K562 (cell line): ENCODE measurements around the gene TLNRD1. TPM values are rescaled to one million over a fixed set of nuclear protein-coding genes. Genes with fewer than 3 reads are reported as not detected.

Experiments used
- ATAC-seq: fragments of 200-7000 bp; cut with Tn5 transposase; 3 replicates; pipeline ENCODE4 v1.9.1; 2020; ENCODE audit warnings: moderate library complexity
- BruUV-seq: library from RNA; stranded (reverse); fragments of 400-500 nt; replicated peaks from 2 replicates; lab custom pipeline; 2021; lab: Mats Ljungman, UMichigan
- CTCF ChIA-PET: fragments of 300-600 bp; formaldehyde crosslinking; extraction: SDS; loops from one replicate; lab custom pipeline; 2021; ENCODE audit warnings: low intra/inter-chr PET ratio; lab: Yijun Ruan, JAX
- POLR2A ChIA-PET: fragments of 300-600, 350-650 bp; sonication (Branson Sonifier 250); formaldehyde crosslinking; extraction: SDS; loops from one replicate; lab custom pipeline; 2021; ENCODE audit warnings: antibody characterized with exemption, inconsistent platforms; lab: Yijun Ruan, JAX
- DNase-seq, 4 experiments: peaks; one replicate each; pipeline versions ENCODE4 v3.0.0 to v3.0.0-alpha.2; 2011 to 2018; ENCODE audit warnings: low spot score in 3 of 4, mixed read lengths in 3 of 4; ENCODE audit errors: extremely low read depth in 1 of 4
- FAIRE-seq: peaks from 2 replicates; lab custom pipeline; 2011; peaks lifted over from hg19 to GRCh38; lab: Jason Lieb, UNC
- H2AFZ ChIP-seq: 2 replicates; pipeline ENCODE4 v1.6.0; 2011; ENCODE audit warnings: low read depth, low read length, control low read depth, inconsistent platforms
- H3K27ac ChIP-seq: fragments of 200-600 bp; 3 replicates; pipeline ENCODE4 v1.8.0; 2011; ENCODE audit warnings: low read depth, mild to moderate bottlenecking, control low read depth, inconsistent platforms, low read length, moderate library complexity, mixed read lengths; ENCODE audit errors: extremely low read depth
- H3K27me3 ChIP-seq, 2 experiments: fragments of 300-600 bp in 1 of 2; 2 replicates in 1 of 2; 3 replicates in 1 of 2; pipeline versions ENCODE4 v1.6.0 to v1.8.0; 2011; ENCODE audit warnings: inconsistent platforms in 2 of 2, low read length in 2 of 2, mild to moderate bottlenecking in 1 of 2, mixed read lengths in 1 of 2, moderate library complexity in 1 of 2; ENCODE audit not compliant: control insufficient read depth in 2 of 2, insufficient read depth in 2 of 2
- H3K36me3 ChIP-seq: fragments of 300-600 bp; 3 replicates; pipeline ENCODE4 v1.8.0; 2011; ENCODE audit warnings: mild to moderate bottlenecking, low read length, inconsistent platforms; ENCODE audit not compliant: control insufficient read depth, insufficient read depth
- H3K4me1 ChIP-seq, 2 experiments: fragments of 200-600 bp in 1 of 2; replicated peaks in 1 of 2; 2 replicates in 1 of 2; 3 replicates in 1 of 2; pipeline versions ENCODE4 v1.5.1 to v1.8.0; 2011; ENCODE audit warnings: inconsistent platforms in 2 of 2, low read length in 2 of 2, mild to moderate bottlenecking in 1 of 2, mixed read lengths in 1 of 2, moderate library complexity in 1 of 2; ENCODE audit not compliant: control insufficient read depth in 2 of 2, insufficient read depth in 2 of 2
- H3K4me2 ChIP-seq: 2 replicates; pipeline ENCODE4 v1.6.1; 2011; ENCODE audit warnings: low read length, control low read depth, inconsistent platforms, mixed read lengths; ENCODE audit not compliant: insufficient read depth
- H3K4me3 ChIP-seq: fragments of 200-600 bp; sonication (generic), shearing (Covaris generic); 2 replicates; pipeline ENCODE4 v1.5.1; 2016; ENCODE audit warnings: control low read depth, inconsistent platforms
- H3K79me2 ChIP-seq: fragments of 200-600 bp; 3 replicates; pipeline ENCODE4 v1.8.0; 2011; ENCODE audit warnings: low read length, inconsistent platforms; ENCODE audit not compliant: control insufficient read depth, insufficient read depth
- H3K9ac ChIP-seq, 2 experiments: 2 replicates each; pipeline versions ENCODE4 v1.6.0 to v1.6.1; 2011; ENCODE audit warnings: low read depth in 2 of 2, low read length in 2 of 2, control low read depth in 1 of 2, inconsistent platforms in 1 of 2, mild to moderate bottlenecking in 1 of 2, mixed read lengths in 1 of 2; ENCODE audit not compliant: insufficient read depth in 1 of 2
- H3K9me1 ChIP-seq: one replicate; pipeline ENCODE4 v1.6.0; 2011; ENCODE audit warnings: inconsistent platforms, mild to moderate bottlenecking, low read length, moderate library complexity; ENCODE audit not compliant: control insufficient read depth, insufficient read depth
- H3K9me3 ChIP-seq: replicated peaks from 2 replicates; pipeline ENCODE4 v1.5.1; 2011; ENCODE audit warnings: low read depth, low read length, inconsistent platforms; ENCODE audit not compliant: control insufficient read depth, insufficient read depth
- H4K20me1 ChIP-seq: replicated peaks from 2 replicates; pipeline ENCODE4 v1.6.1; 2011; ENCODE audit warnings: low read length, inconsistent platforms, mixed read lengths; ENCODE audit not compliant: control insufficient read depth, insufficient read depth
- HNRNPL ChIP-seq: fragments of 200-400 bp; formaldehyde crosslinking; IDR thresholded peaks from 2 replicates; pipeline ENCODE4 v1.6.1; 2017; ENCODE audit warnings: low read depth, mild to moderate bottlenecking, low read length
- KDM5B ChIP-seq: fragments of 200-600 bp; sonication (generic); IDR thresholded peaks from 2 replicates; pipeline ENCODE4 v1.6.1; 2012; ENCODE audit warnings: low read depth, mild to moderate bottlenecking, moderate library complexity, low read length, control low read depth, inconsistent platforms; ENCODE audit not compliant: insufficient replicate concordance
- KLF13 ChIP-seq: fragments of 450-650 bp; IDR thresholded peaks from 2 replicates; pipeline ENCODE4 v1.6.1; 2016; ENCODE audit warnings: missing genetic modification characterization, low read depth, mild to moderate bottlenecking, missing compliant biosample characterization, moderate library complexity, borderline replicate concordance
- ZBTB17 ChIP-seq: fragments of 450-650 bp; formaldehyde crosslinking; IDR thresholded peaks from 2 replicates; pipeline ENCODE4 v1.4.0; 2020; ENCODE audit warnings: mild to moderate bottlenecking
- ZMIZ1 ChIP-seq, 2 experiments: fragments of 150-350 bp in 1 of 2; IDR thresholded peaks; 2 replicates each; pipeline ENCODE4 v1.6.1; 2012 to 2016; ENCODE audit warnings: low read depth in 2 of 2, low read length in 2 of 2, mild to moderate bottlenecking in 1 of 2, moderate library complexity in 1 of 2
- ZNF224 ChIP-seq: sonication (generic); formaldehyde crosslinking; IDR thresholded peaks from 2 replicates; pipeline ENCODE4 v1.8.0; 2022; ENCODE audit warnings: mild to moderate bottlenecking, missing genetic modification reagents
- ZNF766 ChIP-seq: fragments of 200-800 bp; sonication (Bioruptor generic); conservative IDR thresholded peaks from 2 replicates; pipeline ENCODE4 v1.6.1; 2016; ENCODE audit warnings: missing genetic modification characterization, missing compliant biosample characterization
- WGBS: fragments of 100-300 bp; shearing (Covaris generic); methylation state at CpG from one replicate; pipeline ENCODE4 v1.1.6; 2016; ENCODE audit warnings: low coverage, mixed read lengths; ENCODE audit not compliant: insufficient coverage; ENCODE audit errors: missing lambda C conversion rate; 5-methylcytosine and 5-hydroxymethylcytosine counted together
- in situ Hi-C: fragments of 300-500 bp; cut with MboI; formaldehyde crosslinking; loops from 4 replicates; pipeline ENCODE4 v1.15.0; 2018; ENCODE audit warnings: inconsistent platforms, mixed read lengths
- intact Hi-C: fragments of 100-400 bp; cut with micrococcal nuclease; formaldehyde crosslinking; loops from 2 replicates; pipeline ENCODE4 v1.14.2; 2022
- polyA plus RNA-seq, 8 experiments: library from polyadenylated mRNA; depleted of rRNA in 4 of 8; stranded (reverse) in 5 of 8; unstranded in 3 of 8; fragments of >200 nt; fragmentation: Nextera tagmentation in 2 of 8; fragmentation: Illumina TruSeq in 1 of 8; extraction: Ambion mirVana in 2 of 8; extraction: Trizol in 1 of 8; gene quantifications; 2 replicates each; pipeline versions ENCODE4 v1.2.1 to v1.2.3, GENCODE V29; 2011 to 2014; ENCODE audit warnings: inconsistent platforms in 1 of 8, missing spikeins in 1 of 8
- total RNA-seq, 7 experiments: library from RNA; depleted of rRNA in 6 of 7; stranded (reverse); fragments of >200 nt in 6 of 7; fragmentation: Illumina TruSeq in 2 of 7; extraction: Trizol in 2 of 7; gene quantifications; 2 replicates each; pipeline versions ENCODE4 v1.2.1 to v1.2.3, GENCODE V29; 2011 to 2021; ENCODE audit warnings: low replicate concordance in 1 of 7

Gene TLNRD1
- total and polyA plus RNA-seq, 9 of the 15 experiments (the other 6 are each of a cell fraction or from before 2014, with no cell fraction given) = 1.1 to 33.1 (median 5.7) TPM

GRCh38 chr15:81001152-81002008 lies 657 bp downstream of the TLNRD1 start (continued):
- no peak for TF ChIP-seq ZMIZ1 (IDR thresholded peaks at IDR 0.05; ENCODE audit: low read depth in 2 of 2, low read length in 2 of 2)
- 0 out of 2 replicates have a peak, but pooled peaks have one; percentile 33 for TF ChIP-seq KLF13 (tag)
- no peak for TF ChIP-seq ZNF766 (CRISPR knock-in tag)

GRCh38 chr15:81002009-81002330 lies 1.2 kb downstream of the TLNRD1 start:
- peaks cover 43% of the 10 kb centered on the region for H3K79me2 ChIP-seq
- H3K4me3 ChIP-seq = peak overlapping the region; percentile 90; the same call in 1 of the 2 replicates
- H3K27me3 ChIP-seq = no peaks in the 10 kb centered on the region
- POLR2A ChIA-PET = interaction anchor here (0.6 to 1.0 kb wide), 2 partner anchors 22 to 162 kb away, joined by 3 to 4 read pairs; no protein-coding TSS in a partner anchor
- no peak for TF ChIP-seq ZBTB17 (CRISPR knock-in tag)
- TF ChIP-seq KDM5B = peak; percentile 29
- no peak for TF ChIP-seq ZNF224 (CRISPR knock-in tag)
- peak; percentile 49; the same call in 1 of the 2 replicates for TF ChIP-seq HNRNPL
- no peaks in the 10 kb centered on the region for H3K9me3 ChIP-seq
- in situ Hi-C loops = no loop called here
- no peak for ATAC-seq
- H3K4me1 ChIP-seq = peaks cover 12 to 31% of the 10 kb centered on the region in 2 experiments
- H3K4me2 ChIP-seq = peak overlapping the region; percentile 86; the same call in 1 of the 2 replicates
- H4K20me1 ChIP-seq = no peaks in the 10 kb centered on the region
- peaks cover 13% of the 10 kb centered on the region; the same call in 1 of the 3 replicates for H3K36me3 ChIP-seq
- CTCF ChIA-PET = no interaction called here
- no peak for FAIRE-seq
- H2AFZ ChIP-seq = peak overlapping the region; percentile 53; the same call in 1 of the 2 replicates
- no peak overlapping the region; the same call in 2 of the 3 replicates for H3K27ac ChIP-seq
- DNase-seq = no peak
- peak overlapping the region in 1 of 2 experiments; percentile 96; a peak in 2 of 4 replicates for H3K9ac ChIP-seq
- intact Hi-C loops = no loop called here
- no TSS peak for BruUV-seq
- WGBS = 74% methylated on average over 7 of the region's 42 CpGs
- H3K9me1 ChIP-seq = no peaks in the 10 kb centered on the region
